Measurements from ENCODE around the gene CLASP1.

CLASP1 gene

DNA sequence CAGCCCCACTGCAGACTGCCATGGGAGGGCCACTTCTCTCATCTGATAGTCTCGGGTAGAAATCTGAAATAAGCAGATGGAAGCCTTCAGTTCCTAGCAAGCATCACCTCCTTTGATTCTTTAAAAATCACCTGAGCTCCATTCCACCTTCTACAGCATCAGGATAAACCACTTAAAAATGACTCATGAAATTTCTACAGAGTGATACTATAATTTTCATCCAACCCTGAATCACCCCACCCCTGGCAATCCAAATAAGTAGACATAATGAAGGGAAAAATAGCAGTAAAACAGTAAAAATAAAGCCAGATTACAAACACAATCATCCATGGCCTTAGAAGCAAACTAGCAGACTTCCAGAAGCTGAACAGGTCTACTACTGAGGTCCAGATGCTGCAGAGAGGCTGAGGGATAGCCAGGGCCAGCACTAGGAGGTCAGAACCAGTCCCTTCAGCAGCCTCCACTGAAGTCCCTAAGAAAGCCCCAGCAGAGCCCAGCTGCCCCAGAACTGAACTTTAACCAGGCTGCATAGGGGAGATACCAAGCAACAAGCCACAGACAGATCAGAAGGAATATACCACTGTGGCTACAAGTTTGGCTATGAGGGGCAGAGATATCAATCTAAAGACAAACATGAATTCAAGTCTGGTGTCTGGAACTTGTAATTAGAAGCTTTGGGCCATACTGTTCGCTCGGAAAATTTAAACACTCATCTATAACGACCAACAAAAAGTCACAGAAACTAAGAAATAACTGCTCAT, 173.3 kb downstream of the CLASP1 start:
- ChIA-PET POLR2A (no interaction called here), CTCF (no interaction called here)
- H3K36me3 ChIP-seq (ENCODE audit: control insufficient read depth in 4 of 4, insufficient read depth in 4 of 4, low read length in 3 of 4): peaks cover 5 to 9% (median 8%) of the 10 kb centered on the region in 4 experiments
- no peaks in the 10 kb centered on the region for H3K27me3 ChIP-seq (replicated peaks in 2 of 5; ENCODE audit: control insufficient read depth in 4 of 5, insufficient read depth in 5 of 5, low read length in 4 of 5)
- DNase-seq: peak in 2 of 3 donors; percentile 6 to 27
- peaks cover 0 to 21% (median 5%) of the 10 kb centered on the region in 4 experiments for H3K4me1 ChIP-seq (ENCODE audit: control extremely low read depth in 1 of 4, control insufficient read depth in 4 of 4, insufficient read depth in 4 of 4, low read length in 3 of 4)
- 100% methylated on average over 3 of the region's 4 CpGs for WGBS (ENCODE audit: insufficient coverage)
- H3K27ac ChIP-seq (ENCODE audit: insufficient read depth in 1 of 2, low read depth in 1 of 2, low read length in 2 of 2, poor library complexity in 1 of 2, severe bottlenecking in 2 of 2): no peak overlapping the region
- no peak overlapping the region for H3K4me3 ChIP-seq (ENCODE audit: control insufficient read depth in 1 of 7, extremely low read depth in 1 of 7, insufficient read depth in 4 of 7, low read depth in 2 of 7, low read length in 6 of 7)
- no peaks in the 10 kb centered on the region for H3K9me3 ChIP-seq (ENCODE audit: control extremely low read depth in 1 of 5, control insufficient read depth in 4 of 5, insufficient read depth in 2 of 5, low read depth in 1 of 5, low read length in 4 of 5)

DNA sequence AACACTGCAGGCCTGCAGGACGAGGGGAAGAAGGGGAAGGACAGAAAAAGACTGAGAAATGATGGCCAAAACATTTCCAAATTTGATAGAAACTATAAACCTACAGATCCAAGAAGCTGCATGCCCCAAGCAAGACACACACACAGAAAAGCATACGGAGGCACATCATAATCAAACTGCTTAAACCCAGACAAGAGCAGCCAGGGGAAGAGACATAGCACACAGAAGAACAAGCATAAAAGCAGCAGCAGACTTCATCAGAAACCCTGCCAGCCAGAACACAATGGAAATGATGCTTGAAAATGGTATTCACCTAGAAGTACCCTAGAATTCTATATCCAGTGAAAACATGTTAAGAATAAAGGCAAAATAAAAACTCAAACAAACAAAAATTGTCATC, 175.8 kb downstream of the CLASP1 start:
- POLR2A ChIA-PET: no interaction called here
- DNase-seq: no peak
- no CpG with 5 or more reads among the region's 2 CpGs for WGBS (ENCODE audit: insufficient coverage)
- Histone ChIP-seq H3K27ac (ENCODE audit: insufficient read depth in 1 of 2, low read depth in 1 of 2, low read length in 2 of 2, poor library complexity in 1 of 2, severe bottlenecking in 2 of 2) (no peak overlapping the region), H3K4me3 (ENCODE audit: control insufficient read depth in 1 of 7, extremely low read depth in 1 of 7, insufficient read depth in 4 of 7, low read depth in 2 of 7, low read length in 6 of 7) (no peak overlapping the region), H3K4me1 (ENCODE audit: control extremely low read depth in 1 of 4, control insufficient read depth in 4 of 4, insufficient read depth in 4 of 4, low read length in 3 of 4) (peaks cover 0 to 21% (median 5%) of the 10 kb centered on the region in 4 experiments), H3K9me3 (ENCODE audit: control extremely low read depth in 1 of 5, control insufficient read depth in 4 of 5, insufficient read depth in 2 of 5, low read depth in 1 of 5, low read length in 4 of 5) (no peaks in the 10 kb centered on the region), H3K36me3 (ENCODE audit: control insufficient read depth in 4 of 4, insufficient read depth in 4 of 4, low read length in 3 of 4) (peaks cover 20 to 24% (median 21%) of the 10 kb centered on the region in 4 experiments), H3K27me3 (replicated peaks in 2 of 5; ENCODE audit: control insufficient read depth in 4 of 5, insufficient read depth in 5 of 5, low read length in 4 of 5) (no peaks in the 10 kb centered on the region)
- CTCF ChIA-PET: interaction anchor here (1.7 kb wide), 1 partner anchor 9 kb away, joined by 3 read pairs; no protein-coding TSS in a partner anchor

DNA sequence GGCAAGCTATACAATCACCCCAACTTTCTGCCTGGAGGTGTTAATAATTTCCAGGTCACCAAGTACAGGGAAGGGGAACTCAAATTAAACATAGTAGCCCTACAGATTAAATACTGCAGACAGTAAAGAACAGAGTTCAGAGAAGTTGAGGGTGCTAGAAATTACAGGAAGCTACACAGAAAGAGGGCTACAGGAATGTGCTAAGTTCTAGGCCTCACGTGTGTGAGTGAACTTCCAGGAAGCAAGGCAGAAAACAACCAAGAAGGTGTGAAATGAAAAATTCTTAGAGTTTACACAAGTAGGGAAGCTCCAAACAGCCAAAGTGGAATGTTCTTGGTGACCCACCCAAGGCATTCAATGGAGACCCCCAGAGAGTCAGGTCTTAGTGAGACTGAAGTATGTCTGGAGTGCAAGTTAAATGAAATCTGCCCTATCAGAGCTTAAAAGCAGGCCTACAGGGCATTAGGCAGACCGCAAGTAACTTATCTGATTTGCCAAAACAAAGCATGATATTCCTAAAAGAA, 176.7 kb downstream of the CLASP1 start:
- Histone ChIP-seq H3K9me3 (ENCODE audit: control extremely low read depth in 1 of 5, control insufficient read depth in 4 of 5, insufficient read depth in 2 of 5, low read depth in 1 of 5, low read length in 4 of 5) (no peaks in the 10 kb centered on the region), H3K27me3 (replicated peaks in 2 of 5; ENCODE audit: control insufficient read depth in 4 of 5, insufficient read depth in 5 of 5, low read length in 4 of 5) (no peaks in the 10 kb centered on the region), H3K36me3 (ENCODE audit: control insufficient read depth in 4 of 4, insufficient read depth in 4 of 4, low read length in 3 of 4) (peaks cover 23 to 30% (median 26%) of the 10 kb centered on the region in 4 experiments), H3K4me1 (ENCODE audit: control extremely low read depth in 1 of 4, control insufficient read depth in 4 of 4, insufficient read depth in 4 of 4, low read length in 3 of 4) (peaks cover 0 to 21% (median 5%) of the 10 kb centered on the region in 4 experiments), H3K4me3 (ENCODE audit: control insufficient read depth in 1 of 7, extremely low read depth in 1 of 7, insufficient read depth in 4 of 7, low read depth in 2 of 7, low read length in 6 of 7) (no peak overlapping the region), H3K27ac (ENCODE audit: insufficient read depth in 1 of 2, low read depth in 1 of 2, low read length in 2 of 2, poor library complexity in 1 of 2, severe bottlenecking in 2 of 2) (no peak overlapping the region)
- ChIA-PET POLR2A (no interaction called here), CTCF (no interaction called here)
- 75% methylated on average over 1 of the region's 2 CpGs for WGBS (ENCODE audit: insufficient coverage)
- no peak for DNase-seq

DNA sequence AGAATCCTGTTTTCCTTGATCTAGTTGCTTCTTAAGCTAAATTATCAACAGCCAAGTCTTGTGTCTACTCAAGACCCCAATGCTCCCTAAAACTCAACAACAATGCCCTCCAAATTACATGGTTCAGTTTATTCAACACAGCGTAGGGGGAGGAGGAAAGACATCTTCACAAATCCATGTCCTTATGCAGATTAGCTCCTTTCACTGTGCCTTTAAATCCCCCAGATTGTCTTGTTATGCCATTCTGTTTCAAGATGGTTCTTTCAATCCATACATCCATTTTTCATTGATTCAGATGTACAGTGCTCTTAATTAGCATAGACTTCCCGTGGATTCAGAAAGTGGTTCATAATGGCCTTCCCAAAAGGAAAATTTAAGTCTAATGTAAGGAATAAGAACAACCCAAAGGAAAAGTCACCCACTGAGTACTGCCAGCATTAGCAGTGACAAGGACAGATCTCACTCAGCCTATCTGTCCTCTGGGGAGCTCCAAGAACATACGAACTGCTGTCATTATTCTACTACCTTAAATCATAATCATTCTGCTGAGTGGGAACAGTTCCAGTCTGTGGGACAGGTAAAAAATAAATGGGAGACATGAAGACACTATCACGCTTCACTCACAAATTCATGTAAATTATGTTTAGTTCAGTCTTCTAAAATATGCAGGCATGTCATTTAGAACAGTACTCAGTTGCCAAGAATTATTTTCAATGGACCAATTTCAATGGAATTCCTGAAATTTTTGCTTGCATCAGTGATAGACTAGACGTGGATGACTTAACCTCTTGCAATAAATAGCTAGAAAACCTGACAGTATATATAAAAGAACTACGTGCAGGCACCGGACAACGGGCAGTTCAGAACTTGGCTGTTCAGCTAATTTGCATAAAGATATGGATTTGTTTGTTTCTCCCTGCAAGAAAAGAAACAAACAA, 177.5 kb downstream of the CLASP1 start:
- POLR2A ChIA-PET: no interaction called here
- CTCF ChIA-PET: no interaction called here
- H3K27me3 ChIP-seq (replicated peaks in 2 of 5; ENCODE audit: control insufficient read depth in 4 of 5, insufficient read depth in 5 of 5, low read length in 4 of 5): no peaks in the 10 kb centered on the region
- H3K4me3 ChIP-seq (ENCODE audit: control insufficient read depth in 1 of 7, extremely low read depth in 1 of 7, insufficient read depth in 4 of 7, low read depth in 2 of 7, low read length in 6 of 7): no peak overlapping the region
- peaks cover 23 to 37% (median 27%) of the 10 kb centered on the region in 4 experiments for H3K36me3 ChIP-seq (ENCODE audit: control insufficient read depth in 4 of 4, insufficient read depth in 4 of 4, low read length in 3 of 4)
- peaks cover 0 to 16% (median 3%) of the 10 kb centered on the region in 4 experiments for H3K4me1 ChIP-seq (ENCODE audit: control extremely low read depth in 1 of 4, control insufficient read depth in 4 of 4, insufficient read depth in 4 of 4, low read length in 3 of 4)
- 100% methylated on average over 2 of the region's 8 CpGs for WGBS (ENCODE audit: insufficient coverage)
- no peak for DNase-seq
- no peak overlapping the region for H3K27ac ChIP-seq (ENCODE audit: insufficient read depth in 1 of 2, low read depth in 1 of 2, low read length in 2 of 2, poor library complexity in 1 of 2, severe bottlenecking in 2 of 2)
- H3K9me3 ChIP-seq (ENCODE audit: control extremely low read depth in 1 of 5, control insufficient read depth in 4 of 5, insufficient read depth in 2 of 5, low read depth in 1 of 5, low read length in 4 of 5): no peaks in the 10 kb centered on the region

DNA sequence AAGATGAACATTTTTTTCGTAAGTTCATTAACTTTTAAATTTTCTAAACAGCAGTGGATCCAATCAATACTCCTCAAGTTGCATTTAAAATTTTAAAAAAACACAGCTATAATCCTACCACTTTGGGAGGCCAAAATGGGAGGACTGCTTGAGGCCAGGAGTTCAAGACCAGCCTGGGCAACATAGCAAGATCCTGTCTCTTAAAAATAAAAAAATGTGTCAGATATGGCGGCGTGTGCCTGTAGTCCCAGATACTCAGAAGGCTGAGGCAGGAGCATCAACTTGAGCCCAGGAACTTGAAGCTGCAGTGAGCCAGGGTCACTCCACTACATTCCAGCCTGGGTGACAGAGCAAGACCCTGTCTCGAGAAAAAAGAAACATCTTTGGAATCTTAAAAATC, 178.3 kb downstream of the CLASP1 start:
- Histone ChIP-seq H3K9me3 (ENCODE audit: control extremely low read depth in 1 of 5, control insufficient read depth in 4 of 5, insufficient read depth in 2 of 5, low read depth in 1 of 5, low read length in 4 of 5) (no peaks in the 10 kb centered on the region), H3K4me1 (ENCODE audit: control extremely low read depth in 1 of 4, control insufficient read depth in 4 of 4, insufficient read depth in 4 of 4, low read length in 3 of 4) (peaks cover 0 to 7% (median 0%) of the 10 kb centered on the region in 4 experiments), H3K4me3 (ENCODE audit: control insufficient read depth in 1 of 7, extremely low read depth in 1 of 7, insufficient read depth in 4 of 7, low read depth in 2 of 7, low read length in 6 of 7) (no peak overlapping the region), H3K27me3 (replicated peaks in 2 of 5; ENCODE audit: control insufficient read depth in 4 of 5, insufficient read depth in 5 of 5, low read length in 4 of 5) (no peaks in the 10 kb centered on the region), H3K36me3 (ENCODE audit: control insufficient read depth in 4 of 4, insufficient read depth in 4 of 4, low read length in 3 of 4) (peaks cover 24 to 40% (median 31%) of the 10 kb centered on the region in 4 experiments), H3K27ac (ENCODE audit: insufficient read depth in 1 of 2, low read depth in 1 of 2, low read length in 2 of 2, poor library complexity in 1 of 2, severe bottlenecking in 2 of 2) (no peak overlapping the region)
- no peak for DNase-seq
- CTCF ChIA-PET: no interaction called here
- POLR2A ChIA-PET: no interaction called here
- WGBS (ENCODE audit: insufficient coverage): 100% methylated on average over 2 of the region's 4 CpGs

DNA sequence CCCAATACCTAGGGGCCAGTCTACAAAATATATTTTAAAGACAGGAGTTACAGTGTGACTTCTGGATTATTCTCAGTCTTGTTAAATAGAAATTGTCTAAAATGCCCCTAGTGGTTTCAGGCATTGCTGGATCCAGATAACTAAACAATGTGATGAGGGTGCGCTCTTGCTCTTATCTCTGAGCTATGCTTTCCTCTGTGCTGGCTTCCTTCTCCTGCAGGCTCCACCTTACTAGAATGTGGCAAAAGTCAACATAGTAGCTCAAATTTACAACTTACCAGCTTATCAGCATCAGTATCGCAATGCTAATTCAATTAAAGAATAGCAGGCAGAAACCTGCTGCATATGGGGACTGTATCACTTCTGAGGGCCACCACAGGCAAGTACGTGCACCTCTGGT, 179.9 kb downstream of the CLASP1 start:
- Histone ChIP-seq H3K9me3 (ENCODE audit: control extremely low read depth in 1 of 5, control insufficient read depth in 4 of 5, insufficient read depth in 2 of 5, low read depth in 1 of 5, low read length in 4 of 5) (no peaks in the 10 kb centered on the region), H3K4me1 (ENCODE audit: control extremely low read depth in 1 of 4, control insufficient read depth in 4 of 4, insufficient read depth in 4 of 4, low read length in 3 of 4) (peaks cover 0 to 3% (median 0%) of the 10 kb centered on the region in 4 experiments), H3K4me3 (ENCODE audit: control insufficient read depth in 1 of 7, extremely low read depth in 1 of 7, insufficient read depth in 4 of 7, low read depth in 2 of 7, low read length in 6 of 7) (no peak overlapping the region), H3K36me3 (ENCODE audit: control insufficient read depth in 4 of 4, insufficient read depth in 4 of 4, low read length in 3 of 4) (peaks cover 25 to 40% (median 31%) of the 10 kb centered on the region in 4 experiments), H3K27me3 (replicated peaks in 2 of 5; ENCODE audit: control insufficient read depth in 4 of 5, insufficient read depth in 5 of 5, low read length in 4 of 5) (no peaks in the 10 kb centered on the region), H3K27ac (ENCODE audit: insufficient read depth in 1 of 2, low read depth in 1 of 2, low read length in 2 of 2, poor library complexity in 1 of 2, severe bottlenecking in 2 of 2) (no peak overlapping the region)
- POLR2A ChIA-PET: no interaction called here
- CTCF ChIA-PET: interaction anchor here (1.1 to 1.5 kb wide), 2 partner anchors 13 to 15 kb away, joined by 3 read pairs; no protein-coding TSS in a partner anchor
- 95% methylated on average over 3 of the region's 3 CpGs for WGBS (ENCODE audit: insufficient coverage)
- DNase-seq: peak in 2 of 3 donors; percentile 6 to 26
